CD4-positive, alpha-beta T cell treated with Interleukin-10 for 1 hour (primary cell): ENCODE measurements around the gene GNB1.
A peak's percentile ranks its signal among the peaks of the same experiment; 100 is the strongest.
"Not testable (repeated sequence)": the region's sequence is repeated elsewhere in the genome, so short reads cannot be mapped to it uniquely, and the experiment has no call there.

ENCODE experiments used
- DNase-seq: peaks from one replicate; pipeline ENCODE4 v3.0.0-alpha.2; 2020

Gene GNB1

GRCh38 chr1:1758692-1759455 lies 132.0 kb downstream of the GNB1 start:
- no peak for DNase-seq

DNA sequence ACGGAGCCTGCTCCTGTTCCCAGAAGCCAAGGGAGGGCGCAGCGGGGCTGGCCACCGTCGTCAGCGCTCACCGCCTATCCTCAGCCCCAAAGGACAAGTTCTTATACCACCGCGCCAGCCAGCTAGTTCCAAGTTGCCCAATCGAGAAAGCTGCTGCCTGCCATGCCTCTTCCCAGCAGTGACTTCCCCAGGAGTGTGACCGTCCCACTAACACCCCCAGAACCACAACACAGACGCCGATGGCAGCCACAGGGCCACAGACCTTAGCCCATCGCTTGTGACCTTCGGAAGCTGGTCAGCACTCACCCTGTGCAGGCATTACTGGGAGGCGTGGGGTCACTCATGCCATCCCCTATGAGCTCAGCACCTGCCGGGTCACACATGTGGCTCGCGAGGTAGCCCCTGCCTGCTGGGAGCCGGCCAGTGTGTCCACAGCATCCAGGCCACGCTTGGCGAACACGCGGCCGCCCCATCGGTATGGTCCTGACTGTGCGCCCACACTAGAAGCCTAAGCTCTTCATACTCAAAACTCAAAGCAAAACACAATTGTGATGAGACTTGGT lies 132.7 kb downstream of the GNB1 start:
- no peak for DNase-seq

DNA sequence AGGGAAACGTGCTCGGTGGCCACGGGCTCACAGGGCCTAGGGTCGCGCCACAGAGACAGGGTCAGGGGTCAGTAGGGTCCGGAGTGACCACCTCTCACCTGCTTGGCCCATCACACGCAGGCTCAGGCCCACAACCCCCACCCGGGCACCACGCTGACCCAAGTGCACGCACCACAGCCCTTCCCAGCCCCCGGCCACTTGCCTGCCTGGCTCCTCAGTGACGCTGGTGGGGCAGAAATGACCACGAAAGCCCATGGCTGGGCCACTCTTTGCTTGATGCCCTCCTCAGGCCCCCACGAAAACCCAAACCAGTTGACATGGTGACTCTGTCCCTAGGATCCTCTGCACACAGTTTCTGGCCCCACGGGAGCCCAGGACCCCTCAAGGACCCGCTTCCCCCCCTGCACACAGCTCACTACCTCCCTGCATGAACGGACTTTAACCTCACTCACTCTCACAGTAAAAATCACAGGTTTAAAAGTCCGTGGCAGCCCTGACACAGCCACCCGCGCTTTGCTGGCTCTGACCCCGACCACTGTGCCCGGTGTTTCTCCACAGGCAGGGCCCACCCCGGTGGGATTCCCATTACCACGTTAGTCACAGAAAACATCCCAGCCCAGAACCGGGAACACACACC lies 133.3 kb downstream of the GNB1 start:
- no peak for DNase-seq

GRCh38 chr1:1756661-1757421 lies 134.0 kb downstream of the GNB1 start:
- DNase-seq: no peak

DNA sequence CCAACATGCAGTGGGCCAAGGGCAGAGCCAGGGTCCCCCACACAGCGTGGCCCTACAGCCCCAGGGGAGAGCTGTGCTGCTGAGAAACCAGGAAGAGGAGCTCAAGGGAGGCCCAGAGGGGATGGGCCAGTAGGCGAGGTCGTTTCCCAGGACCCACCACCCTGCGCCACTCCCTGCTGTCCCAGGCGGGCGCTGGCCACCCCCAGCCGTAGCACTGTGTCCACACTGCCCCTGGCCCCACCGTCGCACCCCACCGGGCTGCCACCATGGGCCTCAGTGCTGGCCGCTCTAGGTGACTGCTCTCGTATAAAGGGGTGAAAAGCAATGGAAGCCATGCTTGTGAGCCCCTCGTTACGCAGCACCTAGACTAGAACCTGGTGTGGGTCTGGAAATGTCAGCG lies 135.0 kb downstream of the GNB1 start:
- DNase-seq: no peak

GRCh38 chr1:1755426-1755825 lies 135.5 kb downstream of the GNB1 start:
- DNase-seq: no peak

- DNase-seq: no peak
These were observed 136.7 kb downstream of the GNB1 start for GRCh38 chr1:1754051-1754815.

DNA sequence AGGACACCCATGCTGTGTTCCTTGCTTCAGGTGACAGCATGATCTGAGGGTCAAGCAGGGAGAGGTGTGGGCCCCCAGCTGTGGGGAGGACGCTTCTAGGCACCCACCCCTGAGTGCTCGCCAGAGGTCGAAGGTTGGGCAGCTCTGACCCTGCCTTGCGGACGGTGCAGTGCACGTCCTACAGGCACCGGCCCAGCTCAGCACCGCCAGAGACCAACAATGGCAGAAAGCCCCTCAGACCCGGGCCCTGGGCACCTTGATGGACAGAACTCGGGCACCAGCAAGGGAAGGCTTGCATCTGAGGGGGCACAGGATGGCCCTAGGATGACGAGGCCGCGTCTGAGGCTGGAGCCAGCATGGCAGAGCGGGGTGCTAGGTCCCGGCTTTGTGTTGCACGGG lies 137.3 kb downstream of the GNB1 start:
- DNase-seq: no peak

DNA sequence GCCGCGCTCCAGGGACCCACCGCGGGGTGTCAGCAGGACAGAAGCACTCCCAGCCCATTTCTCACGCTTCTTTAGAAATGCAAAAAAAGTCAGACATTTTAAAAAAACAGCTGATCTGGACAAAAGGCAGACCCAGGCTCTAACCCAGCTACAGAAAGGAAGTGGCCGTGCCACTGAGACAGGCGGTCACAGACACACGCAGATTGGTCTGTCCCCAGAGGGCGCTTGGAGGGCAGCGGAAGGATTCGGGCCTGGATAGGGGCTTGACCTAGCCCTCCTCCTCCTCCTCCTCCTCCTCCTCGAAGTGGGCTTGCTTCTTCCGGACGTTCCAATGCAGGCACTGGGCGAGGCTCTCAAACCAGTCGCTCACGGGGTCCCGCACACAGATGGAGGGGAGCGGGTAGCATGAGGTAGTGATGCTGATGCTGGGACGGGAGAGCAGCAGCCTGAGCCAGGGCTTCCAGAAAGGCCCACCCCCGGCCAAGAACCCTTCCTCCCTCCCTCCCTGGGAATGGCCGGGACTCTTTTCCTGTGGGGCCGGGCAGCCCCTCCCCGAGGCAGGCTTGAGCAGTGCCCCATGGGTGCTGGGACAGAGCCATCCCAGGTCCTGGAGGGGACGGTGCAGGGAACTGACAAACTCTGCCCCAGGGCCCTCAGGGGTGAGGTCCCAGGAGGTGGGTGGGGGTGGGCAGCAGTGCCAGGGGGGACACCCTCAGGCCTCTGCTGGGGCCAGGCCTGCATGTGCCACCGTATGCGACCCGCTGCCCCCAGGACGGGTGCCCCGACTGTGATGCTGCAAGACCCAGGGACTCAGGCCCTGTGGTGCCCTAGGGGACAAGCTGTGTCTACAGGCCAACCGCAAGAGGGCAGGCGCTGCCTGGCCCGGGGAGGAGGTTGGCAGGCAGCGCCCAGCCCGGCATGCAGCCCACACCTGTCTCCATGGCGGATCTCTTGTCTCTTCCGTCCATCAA lies 138.0 kb downstream of the GNB1 start:
- no peak for DNase-seq

DNA sequence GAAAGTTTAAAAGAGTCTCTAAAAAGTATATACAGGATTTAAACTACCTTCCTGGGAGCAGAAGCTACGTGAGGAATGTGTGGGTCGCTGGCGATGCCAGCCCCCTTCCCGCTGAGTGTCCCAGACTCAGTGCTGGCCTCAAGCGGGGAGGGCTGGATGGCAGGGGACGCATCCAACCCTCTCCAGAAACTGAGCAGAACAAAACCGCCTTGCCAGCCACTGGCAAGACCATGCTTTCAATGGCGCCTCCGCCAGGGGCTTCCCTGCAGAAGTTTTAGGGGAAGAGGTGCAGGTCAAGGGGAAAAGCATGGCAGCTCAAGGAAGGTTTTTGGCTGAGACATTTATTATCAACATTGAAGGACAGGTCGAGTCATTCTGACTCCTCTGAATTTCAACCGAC lies 138.7 kb downstream of the GNB1 start:
- DNase-seq: no peak

- not testable (repeated sequence) for DNase-seq
These were observed 140.9 kb downstream of the GNB1 start for GRCh38 chr1:1749941-1750340.

GRCh38 chr1:1748686-1749321 lies 142.1 kb downstream of the GNB1 start:
- DNase-seq: no peak

GRCh38 chr1:1746566-1746909 lies 144.3 kb downstream of the GNB1 start:
- not testable (repeated sequence) for DNase-seq

DNA sequence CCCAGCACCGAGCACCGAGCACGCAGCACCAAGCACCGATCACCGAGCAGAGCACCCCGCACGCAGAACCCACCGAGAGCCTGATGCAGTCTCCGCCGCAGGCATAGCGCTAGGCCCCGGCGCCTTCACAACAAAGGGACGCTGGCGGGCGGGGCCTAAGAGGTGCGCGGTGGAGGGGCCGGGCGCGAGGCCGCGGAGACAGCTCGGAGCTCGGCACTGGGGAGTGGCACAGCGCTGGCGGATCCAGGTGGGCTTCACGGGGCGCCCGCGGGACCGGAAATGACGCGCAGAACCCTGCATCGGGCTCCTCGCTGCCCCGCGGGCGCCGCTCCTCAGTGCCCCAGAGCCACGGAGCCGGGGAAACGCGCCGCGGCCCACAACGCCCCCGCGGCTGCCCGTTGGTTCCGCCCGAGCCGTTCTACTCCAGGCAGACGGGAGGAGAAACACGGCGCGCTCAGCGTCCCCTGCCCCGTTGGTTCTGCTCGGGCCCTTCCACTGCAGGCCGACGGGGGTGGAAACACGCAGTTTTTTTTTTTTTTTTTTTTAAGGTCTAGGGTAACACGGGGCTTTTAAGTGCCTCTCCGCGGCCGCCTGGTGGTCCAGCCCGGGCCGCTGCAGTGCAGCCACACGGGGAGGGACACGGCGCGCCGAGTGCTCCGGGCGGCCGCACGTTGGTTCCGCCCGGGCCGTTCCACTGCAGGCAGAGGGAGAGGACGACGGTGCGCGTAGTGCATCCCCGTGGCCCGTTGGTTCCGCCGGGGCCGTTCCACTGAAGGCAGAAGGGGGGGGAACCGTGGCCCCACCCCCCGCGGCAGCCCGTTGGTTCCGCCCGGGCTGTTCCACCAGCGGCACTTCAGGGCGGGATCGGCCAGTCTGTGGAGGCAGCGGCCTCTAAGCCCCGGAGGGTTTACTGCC lies 145.0 kb downstream of the GNB1 start:
- peak; percentile 80 for DNase-seq

- DNase-seq: not testable (repeated sequence)
These were observed 148.4 kb downstream of the GNB1 start for GRCh38 chr1:1742529-1742928.

DNA sequence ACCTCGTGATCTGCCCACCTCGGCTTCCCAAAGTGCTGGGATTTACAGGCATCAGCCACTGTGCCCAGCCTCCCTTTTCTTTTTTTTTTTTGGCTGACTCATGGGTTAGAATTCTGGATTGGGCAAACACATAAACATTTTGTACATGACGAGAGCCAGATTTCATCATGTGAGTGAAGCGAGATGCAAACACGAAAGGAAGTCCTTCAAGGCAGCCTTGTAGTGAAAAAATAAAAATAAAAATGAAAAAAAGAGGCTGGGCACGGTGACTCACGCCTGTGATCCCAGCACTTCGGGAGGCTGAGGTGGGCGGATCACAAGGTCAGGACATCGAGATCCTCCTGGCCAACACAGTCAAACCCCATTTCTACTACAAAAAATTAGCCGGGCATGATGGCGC lies 149.9 kb downstream of the GNB1 start:
- not testable (repeated sequence) for DNase-seq

GRCh38 chr1:1738799-1739337 lies 152.0 kb downstream of the GNB1 start:
- not testable (repeated sequence) for DNase-seq

- not testable (repeated sequence) for DNase-seq
These were observed 153.0 kb downstream of the GNB1 start for GRCh38 chr1:1737675-1738590.
